Endothelial cell of umbilical vein (primary cell): ENCODE data around the gene MSI1. TPM values are rescaled to one million over a fixed set of nuclear protein-coding genes. Genes with fewer than 3 reads are reported as not detected.

Experiments used
- BruUV-seq: library from RNA; stranded (reverse); fragments of 400-500 nt; replicated peaks from 2 replicates; lab custom pipeline; 2021; lab: Mats Ljungman, UMichigan
- CTCF ChIA-PET: fragments of 300-600, 350-600 bp; sonication (Branson Sonifier 250); formaldehyde crosslinking; loops from one replicate; lab custom pipeline; 2021; ENCODE audit warnings: antibody characterized with exemption, inconsistent platforms; lab: Charles Lee
- POLR2A ChIA-PET: fragments of 300-600, 350-600 bp; sonication (Branson Sonifier 250); formaldehyde crosslinking; loops from one replicate; lab custom pipeline; 2021; ENCODE audit warnings: antibody characterized with exemption, inconsistent platforms; lab: Charles Lee
- DNase-seq: peaks from one replicate; pipeline ENCODE4 v3.0.0-alpha.2; 2011; ENCODE audit warnings: low read depth, low spot score
- FAIRE-seq: peaks from 2 replicates; lab custom pipeline; 2011; peaks lifted over from hg19 to GRCh38; lab: Jason Lieb, UNC
- H2AFZ ChIP-seq: 2 replicates; pipeline ENCODE4 v1.6.0; 2012; ENCODE audit warnings: low read depth, low read length, control low read depth, inconsistent platforms
- H3K27ac ChIP-seq: 2 replicates; pipeline ENCODE4 v1.5.1; 2011; ENCODE audit warnings: low read depth, mild to moderate bottlenecking, control low read depth, low read length, moderate library complexity; ENCODE audit not compliant: insufficient read depth
- H3K27me3 ChIP-seq, 2 experiments: 2 replicates each; pipeline versions ENCODE4 v1.6.0 to v1.6.1; 2011; ENCODE audit warnings: low read length in 2 of 2, mixed read lengths in 1 of 2; ENCODE audit not compliant: control insufficient read depth in 2 of 2, insufficient read depth in 2 of 2
- H3K36me3 ChIP-seq, 2 experiments: 2 replicates in 1 of 2; 3 replicates in 1 of 2; pipeline ENCODE4 v1.5.1; 2011; ENCODE audit warnings: low read length in 2 of 2, mild to moderate bottlenecking in 1 of 2, moderate library complexity in 1 of 2; ENCODE audit not compliant: control insufficient read depth in 2 of 2, insufficient read depth in 2 of 2; ENCODE audit errors: extremely low read depth in 1 of 2
- H3K4me1 ChIP-seq: 3 replicates; pipeline ENCODE4 v1.5.1; 2011; ENCODE audit warnings: mild to moderate bottlenecking, low read length; ENCODE audit not compliant: control insufficient read depth, insufficient read depth; ENCODE audit errors: extremely low read depth
- H3K4me2 ChIP-seq: 2 replicates; pipeline ENCODE4 v1.6.1; 2011; ENCODE audit warnings: low read length, control low read depth, mixed read lengths; ENCODE audit not compliant: insufficient read depth
- H3K4me3 ChIP-seq, 3 experiments: fragments of 200-600 bp in 1 of 3; sonication (generic), shearing (Covaris generic) in 1 of 3; replicated peaks in 1 of 3; 2 replicates each; pipeline ENCODE4 v1.5.1; 2011 to 2016; ENCODE audit warnings: control low read depth in 3 of 3, low read length in 3 of 3, mild to moderate bottlenecking in 2 of 3, inconsistent platforms in 1 of 3, low read depth in 1 of 3, moderate library complexity in 1 of 3; ENCODE audit not compliant: insufficient read depth in 1 of 3
- H3K79me2 ChIP-seq: 2 replicates; pipeline ENCODE4 v1.6.0; 2012; ENCODE audit warnings: low read length, inconsistent platforms; ENCODE audit not compliant: control insufficient read depth, insufficient read depth
- H3K9ac ChIP-seq: replicated peaks from 2 replicates; pipeline ENCODE3; 2011; ENCODE audit warnings: low read length, control low read depth; ENCODE audit not compliant: insufficient read depth; ENCODE audit errors: extremely low read depth
- H3K9me1 ChIP-seq: replicated peaks from 3 replicates; pipeline ENCODE4 v1.6.0; 2011; ENCODE audit warnings: mild to moderate bottlenecking, low read length; ENCODE audit not compliant: control insufficient read depth, insufficient read depth; ENCODE audit errors: extremely low read depth
- H3K9me3 ChIP-seq: replicated peaks from 2 replicates; pipeline ENCODE4 v1.5.1; 2012; ENCODE audit warnings: low read length, inconsistent platforms; ENCODE audit not compliant: control insufficient read depth, insufficient read depth
- H4K20me1 ChIP-seq: replicated peaks from 2 replicates; pipeline ENCODE3; 2011; ENCODE audit warnings: mild to moderate bottlenecking, low read length; ENCODE audit not compliant: control insufficient read depth, insufficient read depth; ENCODE audit errors: extremely low read depth
- EZH2 ChIP-seq: IDR thresholded peaks from 2 replicates; pipeline ENCODE4 v1.6.1; 2012; ENCODE audit warnings: borderline replicate concordance, low read depth, mild to moderate bottlenecking, moderate library complexity, low read length, inconsistent platforms; ENCODE audit not compliant: severe bottlenecking
- FOS ChIP-seq: IDR thresholded peaks from 2 replicates; pipeline ENCODE4 v1.6.1; 2011; ENCODE audit warnings: mild to moderate bottlenecking, low read length, moderate library complexity, borderline replicate concordance; ENCODE audit not compliant: insufficient read depth
- GATA2 ChIP-seq: IDR thresholded peaks from 2 replicates; pipeline ENCODE4 v1.7.0; 2011; ENCODE audit warnings: low read depth, mild to moderate bottlenecking, moderate library complexity, mixed read lengths, low read length; ENCODE audit not compliant: insufficient read length, insufficient read depth
- JUN ChIP-seq: IDR thresholded peaks from 2 replicates; pipeline ENCODE4 v1.6.1; 2011; ENCODE audit warnings: borderline replicate concordance, low read depth; ENCODE audit not compliant: insufficient read length, insufficient read depth
- MAX ChIP-seq: IDR thresholded peaks from 2 replicates; pipeline ENCODE4 v1.6.1; 2011; ENCODE audit not compliant: insufficient read depth, insufficient read length
- MYC ChIP-seq: IDR thresholded peaks from one replicate; pipeline ENCODE4 v1.6.1; 2011; ENCODE audit warnings: mild to moderate bottlenecking, low read depth, low read length
- POLR2A ChIP-seq: IDR thresholded peaks from 2 replicates; pipeline ENCODE4 v1.6.1; 2012; ENCODE audit warnings: low read depth, mild to moderate bottlenecking, control low read depth, low read length
- POLR2AphosphoS5 ChIP-seq: IDR thresholded peaks from 2 replicates; pipeline ENCODE4 v1.6.1; 2012; ENCODE audit warnings: low read depth, mild to moderate bottlenecking, control low read depth, low read length, moderate library complexity; ENCODE audit not compliant: insufficient read depth
- dilution Hi-C: fragments of 300-500 bp; cut with MboI; formaldehyde crosslinking; loops from one replicate; pipeline ENCODE4 v1.15.0; 2019; ENCODE audit warnings: low sequenced_read_pairs; ENCODE audit not compliant: extremely low pct_ligation_motif_present
- intact Hi-C: fragments of 100-400 bp; cut with micrococcal nuclease; formaldehyde crosslinking; loops from one replicate; pipeline ENCODE4 v1.10.0; 2022
- polyA plus RNA-seq, 4 experiments: library from polyadenylated mRNA; depleted of rRNA in 3 of 4; stranded (reverse) in 3 of 4; unstranded in 1 of 4; fragments of >200 nt; gene quantifications; 2 replicates each; pipeline versions ENCODE4 v1.2.1 to v1.2.3, GENCODE V29; 2011 to 2012; ENCODE audit warnings: missing spikeins in 1 of 4
- total RNA-seq: library from RNA; stranded (reverse); gene quantifications from 2 replicates; pipeline ENCODE4 v1.2.3, GENCODE V29; 2021
- TF ChIP-seq, protein P1 (sequence below), 2 donors: IDR thresholded peaks; 1 replicate in 1 of 2; 2 replicates in 1 of 2; pipeline ENCODE4 v1.5.1; 2011; ENCODE audit warnings: low read length in 2 of 2, mild to moderate bottlenecking in 2 of 2, moderate library complexity in 2 of 2, control low read depth in 1 of 2, inconsistent platforms in 1 of 2, low read depth in 1 of 2; ENCODE audit not compliant: insufficient read depth in 1 of 2; ENCODE audit errors: extremely low read depth in 1 of 2

Gene MSI1
- total and polyA plus RNA-seq, 2 donors (not counting 3 experiments of a cell fraction or from before 2014, with no cell fraction given): 0.01 TPM; not detected in 1

DNA sequence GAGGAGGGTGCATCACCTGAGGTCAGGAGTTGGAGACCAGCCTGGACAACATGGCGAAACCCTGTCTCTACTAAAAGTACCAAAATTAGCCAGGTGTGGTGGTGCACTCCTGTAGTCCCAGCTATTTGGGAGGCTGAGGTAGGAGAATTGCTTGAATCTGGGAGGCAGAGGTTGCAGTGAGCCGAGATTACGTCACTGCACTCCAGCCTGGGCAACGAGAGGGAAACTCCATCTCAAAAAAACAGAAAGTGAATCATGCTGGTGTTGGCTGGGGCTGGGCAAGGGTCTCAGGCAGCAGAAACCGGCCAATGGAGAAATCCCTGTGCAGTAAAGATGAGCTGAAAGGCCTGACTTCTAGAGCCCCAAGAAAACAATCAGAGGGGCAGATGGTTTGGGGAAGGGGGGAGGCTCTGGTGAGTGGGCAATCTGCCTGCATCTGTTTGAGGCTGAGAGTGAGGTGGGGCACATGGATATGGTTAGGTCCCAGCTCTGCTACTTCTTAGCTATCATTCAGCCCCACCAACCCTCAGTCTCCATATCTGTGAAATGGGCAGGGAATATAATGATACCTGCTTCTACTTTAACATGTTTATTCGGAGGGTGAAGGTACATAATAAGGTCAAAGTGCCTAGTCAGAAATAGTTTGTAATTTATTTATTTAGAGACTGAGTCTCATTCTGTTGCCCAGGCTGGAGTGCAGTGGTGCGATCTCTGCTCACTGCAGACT is 47.7 kb upstream of the MSI1 start:
- Histone ChIP-seq H3K79me2 (no peaks in the 10 kb centered on the region), H3K4me1 (no peaks in the 10 kb centered on the region), H3K27me3 (no peaks in the 10 kb centered on the region), H4K20me1 (no peaks in the 10 kb centered on the region), H3K9me3 (no peaks in the 10 kb centered on the region), H3K9ac (no peak overlapping the region), H3K9me1 (no peaks in the 10 kb centered on the region), H2AFZ (no peak overlapping the region), H3K27ac (no peak overlapping the region), H3K4me3 (no peak overlapping the region), H3K36me3 (no peaks in the 10 kb centered on the region), H3K4me2 (no peak overlapping the region)
- TF ChIP-seq POLR2AphosphoS5: no peak
- no peak for TF ChIP-seq JUN
- TF ChIP-seq MAX: no peak
- no peak for TF ChIP-seq GATA2
- no peak for TF ChIP-seq FOS
- no peak for TF ChIP-seq POLR2A
- no peak for TF ChIP-seq MYC
- TF ChIP-seq, protein P1, sequence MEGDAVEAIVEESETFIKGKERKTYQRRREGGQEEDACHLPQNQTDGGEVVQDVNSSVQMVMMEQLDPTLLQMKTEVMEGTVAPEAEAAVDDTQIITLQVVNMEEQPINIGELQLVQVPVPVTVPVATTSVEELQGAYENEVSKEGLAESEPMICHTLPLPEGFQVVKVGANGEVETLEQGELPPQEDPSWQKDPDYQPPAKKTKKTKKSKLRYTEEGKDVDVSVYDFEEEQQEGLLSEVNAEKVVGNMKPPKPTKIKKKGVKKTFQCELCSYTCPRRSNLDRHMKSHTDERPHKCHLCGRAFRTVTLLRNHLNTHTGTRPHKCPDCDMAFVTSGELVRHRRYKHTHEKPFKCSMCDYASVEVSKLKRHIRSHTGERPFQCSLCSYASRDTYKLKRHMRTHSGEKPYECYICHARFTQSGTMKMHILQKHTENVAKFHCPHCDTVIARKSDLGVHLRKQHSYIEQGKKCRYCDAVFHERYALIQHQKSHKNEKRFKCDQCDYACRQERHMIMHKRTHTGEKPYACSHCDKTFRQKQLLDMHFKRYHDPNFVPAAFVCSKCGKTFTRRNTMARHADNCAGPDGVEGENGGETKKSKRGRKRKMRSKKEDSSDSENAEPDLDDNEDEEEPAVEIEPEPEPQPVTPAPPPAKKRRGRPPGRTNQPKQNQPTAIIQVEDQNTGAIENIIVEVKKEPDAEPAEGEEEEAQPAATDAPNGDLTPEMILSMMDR (IDR thresholded peaks at IDR 0.05; ENCODE audit: extremely low read depth in 1 of 2, insufficient read depth in 1 of 2, low read depth in 1 of 2, low read length in 2 of 2): no peak
- no peak for TF ChIP-seq EZH2
- dilution Hi-C loops: no loop called here
- ChIA-PET POLR2A (no interaction called here), CTCF (interaction anchor here (1.5 kb wide), 1 partner anchor 9 kb away, joined by 5 read pairs; no protein-coding TSS in a partner anchor)
- BruUV-seq: no TSS peak
- DNase-seq (no peak), FAIRE-seq (no peak)
- intact Hi-C loops: no loop called here
